Panc1 (cell line): ENCODE results near the gene MTARC2. TPM values are rescaled to one million over a fixed set of nuclear protein-coding genes. Genes with fewer than 3 reads are reported as not detected.

ENCODE experiments used
- ATAC-seq: fragments of 200-7000 bp; cut with Tn5 transposase; 2 replicates; pipeline ENCODE4 v1.9.1; 2020; ENCODE audit warnings: mild to moderate bottlenecking, moderate library complexity
- BruUV-seq: library from RNA; stranded (reverse); fragments of 400-500 nt; replicated peaks from 2 replicates; lab custom pipeline; 2021; lab: Mats Ljungman, UMichigan
- CTCF ChIA-PET: fragments of 300-600 bp; sonication (Branson Sonifier 250); formaldehyde crosslinking; loops from one replicate; lab custom pipeline; 2022; ENCODE audit warnings: antibody characterized with exemption; lab: Charles Lee
- POLR2A ChIA-PET: fragments of 300-600 bp; sonication (Branson Sonifier 250); formaldehyde crosslinking; loops from one replicate; lab custom pipeline; 2022; ENCODE audit warnings: antibody characterized with exemption; lab: Charles Lee
- DNase-seq: peaks from one replicate; pipeline ENCODE4 v3.0.0-alpha.2; 2010; ENCODE audit warnings: low read depth, low spot score
- H3K27ac ChIP-seq: 2 replicates; pipeline ENCODE4 v1.5.1; 2011; ENCODE audit warnings: mild to moderate bottlenecking, low read length, inconsistent platforms
- H3K27me3 ChIP-seq: fragments of 200-500 bp; sonication (Bioruptor generic); 2 replicates; pipeline ENCODE4 v1.6.0; 2014; ENCODE audit warnings: low read length, inconsistent platforms; ENCODE audit not compliant: control insufficient read depth, insufficient read depth
- H3K36me3 ChIP-seq: fragments of 200-500 bp; sonication (Bioruptor generic); 2 replicates; pipeline ENCODE4 v1.5.1; 2014; ENCODE audit warnings: inconsistent platforms, mild to moderate bottlenecking, low read length, moderate library complexity; ENCODE audit not compliant: control insufficient read depth, insufficient read depth
- H3K4me1 ChIP-seq: 2 replicates; pipeline ENCODE4 v1.5.1; 2011; ENCODE audit warnings: inconsistent platforms, mild to moderate bottlenecking, low read length, moderate library complexity; ENCODE audit not compliant: control insufficient read depth, insufficient read depth
- H3K4me3 ChIP-seq, 2 experiments: 2 replicates each; pipeline ENCODE4 v1.5.1; 2011 to 2012; ENCODE audit warnings: low read depth in 2 of 2, low read length in 2 of 2, mild to moderate bottlenecking in 2 of 2, inconsistent platforms in 1 of 2, moderate library complexity in 1 of 2
- H3K9me3 ChIP-seq: fragments of 200-500 bp; sonication (Bioruptor generic); 2 replicates; pipeline ENCODE4 v1.5.1; 2014; ENCODE audit warnings: low read depth, mild to moderate bottlenecking, inconsistent platforms, low read length, moderate library complexity; ENCODE audit not compliant: control insufficient read depth, insufficient read depth
- CTCF ChIP-seq: fragments of 450-650 bp; IDR thresholded peaks from 2 replicates; pipeline ENCODE4 v1.5.1; 2017; ENCODE audit warnings: mild to moderate bottlenecking
- POLR2AphosphoS5 ChIP-seq: IDR thresholded peaks from 2 replicates; pipeline ENCODE4 v1.6.1; 2012; ENCODE audit warnings: mild to moderate bottlenecking, low read depth, low read length, moderate library complexity
- REST ChIP-seq, 2 experiments: IDR thresholded peaks; 2 replicates each; pipeline ENCODE4 v1.6.1; 2011 to 2012; ENCODE audit warnings: low read depth in 2 of 2, control low read depth in 1 of 2, low read length in 1 of 2, mild to moderate bottlenecking in 1 of 2, moderate library complexity in 1 of 2; ENCODE audit not compliant: insufficient read depth in 1 of 2
- SIN3A ChIP-seq: IDR thresholded peaks from 2 replicates; pipeline ENCODE4 v1.6.1; 2012; ENCODE audit warnings: low read depth, mild to moderate bottlenecking, low read length, moderate library complexity, borderline replicate concordance; ENCODE audit not compliant: insufficient read depth
- TCF7L2 ChIP-seq: IDR thresholded peaks from 2 replicates; pipeline ENCODE4 v1.6.1; 2011; ENCODE audit warnings: mild to moderate bottlenecking, low read depth, low read length, inconsistent platforms
- in situ Hi-C: cut with HindIII; loops from 2 replicates; pipeline ENCODE4 v1.10.0; 2016; ENCODE audit warnings: low sequenced_read_pairs, low pct_unique_long_range_greater_than_20kb
- intact Hi-C: fragments of 100-400 bp; cut with micrococcal nuclease; formaldehyde crosslinking; loops from one replicate; pipeline ENCODE4 v1.10.0; 2022; ENCODE audit not compliant: unreplicated experiment
- total RNA-seq: library from RNA; stranded (reverse); gene quantifications from one replicate; pipeline ENCODE4 v1.2.1, GENCODE V29; 2021; ENCODE audit not compliant: unreplicated experiment

MTARC2 gene
- total RNA-seq, 1 experiment from 2014 or later = 10.1 TPM

GRCh38 chr1:220747437-220748088 is 559 bp upstream of the MTARC2 start:
- peak; percentile 63 for ATAC-seq

GRCh38 chr1:220748936-220749335 is 814 bp downstream of the MTARC2 start:
- no peak for ATAC-seq
- Histone ChIP-seq H3K4me3 (peak overlapping the region; percentile 66 to 69), H3K4me1 (peaks cover 7% of the 10 kb centered on the region), H3K9me3 (no peaks in the 10 kb centered on the region), H3K27ac (peak overlapping the region; percentile 34; the same call in 1 of the 2 replicates), H3K27me3 (no peaks in the 10 kb centered on the region), H3K36me3 (no peaks in the 10 kb centered on the region; the same call in 1 of the 2 replicates)
- DNase-seq = no peak
- CTCF ChIA-PET = interaction anchor here (1.2 kb wide), 1 partner anchor 16 kb away, joined by 4 read pairs; no protein-coding TSS in a partner anchor
- TF ChIP-seq POLR2AphosphoS5 (no peak), TCF7L2 (no peak), SIN3A (no peak), REST (IDR thresholded peaks at IDR 0.05; ENCODE audit: insufficient read depth in 1 of 2, low read depth in 2 of 2, low read length in 1 of 2) (no peak), CTCF (no peak)
- intact Hi-C loops = no loop called here
- in situ Hi-C loops = no loop called here
- BruUV-seq = no TSS peak
- POLR2A ChIA-PET = interaction anchor here (0.6 kb wide), 1 partner anchor 1482 kb away, joined by 8 read pairs; no protein-coding TSS in a partner anchor

More at GRCh38 chr1:220747437-220748088, 559 bp upstream of the MTARC2 start:
- ChIA-PET POLR2A (no interaction called here), CTCF (interaction anchor here (1.2 kb wide), 1 partner anchor 14 kb away, joined by 4 read pairs; no protein-coding TSS in a partner anchor)
- intact Hi-C loops (no loop called here), in situ Hi-C loops (no loop called here)
- DNase-seq = no peak
- peaks cover 7% of the 10 kb centered on the region for H3K4me1 ChIP-seq
- peak overlapping the region; percentile 84 for H3K27ac ChIP-seq
- H3K36me3 ChIP-seq = no peaks in the 10 kb centered on the region; the same call in 1 of the 2 replicates
- BruUV-seq = no TSS peak
- TF ChIP-seq CTCF (no peak), TCF7L2 (no peak), REST (IDR thresholded peaks at IDR 0.05; ENCODE audit: insufficient read depth in 1 of 2, low read depth in 2 of 2, low read length in 1 of 2) (no peak), SIN3A (no peak), POLR2AphosphoS5 (no peak)
- H3K4me3 ChIP-seq = peak overlapping the region; percentile 66 to 69
- H3K27me3 ChIP-seq = no peaks in the 10 kb centered on the region
- H3K9me3 ChIP-seq = no peaks in the 10 kb centered on the region
